Activated CD8-positive, alpha-beta memory T cell treated with anti-CD3 and anti-CD28 coated beads, Interleukin-2, amount 10 ng/mL, durations not matched to agents 7 days and 5 days (primary cell): ENCODE data around the gene ARHGAP15. TPM values are rescaled to one million over a fixed set of nuclear protein-coding genes. Genes with fewer than 3 reads are reported as not detected.

Experiments used
- ATAC-seq: fragments of 150-1000 bp; cut with Tn5 transposase; one replicate; pipeline ENCODE4 v1.10.0; 2021; ENCODE audit warnings: moderate library complexity
- CTCF ChIA-PET: fragments of 350-600 bp; sonication (Branson Sonifier 250); formaldehyde crosslinking; loops from one replicate; lab custom pipeline; 2021; ENCODE audit warnings: antibody characterized with exemption; lab: Charles Lee
- DNase-seq: peaks from one replicate; pipeline ENCODE4 v3.0.0-alpha.2; 2020
- H3K27ac Mint-ChIP-seq: one replicate; pipeline ENCODE4 v1.8.0; 2021; ENCODE audit warnings: mild to moderate bottlenecking, mixed read lengths
- H3K27me3 Mint-ChIP-seq: one replicate; pipeline ENCODE4 v1.8.0; 2021; ENCODE audit warnings: mixed read lengths
- H3K36me3 Mint-ChIP-seq: one replicate; pipeline ENCODE4 v1.8.0; 2021; ENCODE audit warnings: mild to moderate bottlenecking, mixed read lengths
- H3K4me1 Mint-ChIP-seq: one replicate; pipeline ENCODE4 v1.8.0; 2021; ENCODE audit warnings: mixed read lengths
- H3K4me3 Mint-ChIP-seq: one replicate; pipeline ENCODE4 v1.8.0; 2021; ENCODE audit warnings: mild to moderate bottlenecking, moderate library complexity, mixed read lengths
- H3K9me3 Mint-ChIP-seq: one replicate; pipeline ENCODE4 v1.8.0; 2022; ENCODE audit warnings: low read depth, mixed read lengths
- total RNA-seq, 2 experiments: library from RNA; stranded (reverse); gene quantifications; one replicate each; pipeline ENCODE4 v1.2.3, GENCODE V29; 2021

The ARHGAP15 gene
- total RNA-seq, 2 experiments from 2014 or later, result 101 to 152 TPM

DNA sequence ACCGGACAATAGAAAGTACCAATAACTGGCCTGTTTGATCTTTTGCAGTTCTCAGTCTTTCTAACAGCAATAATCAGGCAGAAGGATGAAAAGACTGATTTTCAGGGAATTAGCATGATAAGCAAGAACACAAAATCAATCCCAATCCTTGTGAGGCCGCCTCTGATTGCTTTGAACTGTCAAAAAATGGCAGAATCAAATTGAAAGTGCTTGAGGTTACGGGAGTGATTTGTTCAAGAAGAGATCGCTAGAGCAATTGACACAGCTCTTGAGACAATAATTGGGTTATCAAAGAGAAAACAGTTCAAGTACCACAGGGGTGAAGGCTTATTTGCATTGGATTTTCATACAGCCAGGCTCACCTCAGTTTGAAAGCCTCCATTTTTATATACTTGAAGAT is 663.4 kb downstream of the ARHGAP15 start:
- ATAC-seq (no peak), DNase-seq (no peak)
- peaks cover 1% of the 10 kb centered on the region for H3K4me1 Mint-ChIP-seq
- CTCF ChIA-PET, result no interaction called here
- H3K36me3 Mint-ChIP-seq, result peaks cover 4% of the 10 kb centered on the region
- no peaks in the 10 kb centered on the region for H3K9me3 Mint-ChIP-seq
- no peak overlapping the region for H3K4me3 Mint-ChIP-seq
- H3K27me3 Mint-ChIP-seq, result peaks cover 25% of the 10 kb centered on the region
- H3K27ac Mint-ChIP-seq, result no peak overlapping the region

DNA sequence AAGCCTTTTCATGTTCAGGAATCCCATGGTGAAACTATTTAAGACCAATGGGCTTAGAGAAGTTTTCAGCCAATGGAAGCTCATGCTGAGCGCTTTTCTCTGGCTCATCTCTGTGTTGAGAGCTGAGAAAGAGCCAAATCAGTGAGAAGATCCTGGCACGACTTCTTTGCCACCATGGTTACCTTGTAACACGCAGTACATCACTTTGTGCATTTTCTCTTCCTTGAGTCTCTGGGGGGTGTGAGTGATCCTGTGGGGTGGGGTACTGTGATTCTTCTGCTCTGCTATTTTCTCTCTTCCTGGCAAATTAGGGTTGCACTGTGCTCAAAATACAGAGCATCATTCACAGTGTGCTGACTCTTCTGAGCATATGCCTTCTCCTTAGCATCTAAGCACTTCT is 664.2 kb downstream of the ARHGAP15 start:
- H3K27me3 Mint-ChIP-seq, result peaks cover 24% of the 10 kb centered on the region
- no peak overlapping the region for H3K4me3 Mint-ChIP-seq
- H3K36me3 Mint-ChIP-seq, result peaks cover 2% of the 10 kb centered on the region
- no peak overlapping the region for H3K27ac Mint-ChIP-seq
- CTCF ChIA-PET, result no interaction called here
- ATAC-seq, result no peak
- H3K9me3 Mint-ChIP-seq, result no peaks in the 10 kb centered on the region
- peaks cover 1% of the 10 kb centered on the region for H3K4me1 Mint-ChIP-seq
- no peak for DNase-seq

DNA sequence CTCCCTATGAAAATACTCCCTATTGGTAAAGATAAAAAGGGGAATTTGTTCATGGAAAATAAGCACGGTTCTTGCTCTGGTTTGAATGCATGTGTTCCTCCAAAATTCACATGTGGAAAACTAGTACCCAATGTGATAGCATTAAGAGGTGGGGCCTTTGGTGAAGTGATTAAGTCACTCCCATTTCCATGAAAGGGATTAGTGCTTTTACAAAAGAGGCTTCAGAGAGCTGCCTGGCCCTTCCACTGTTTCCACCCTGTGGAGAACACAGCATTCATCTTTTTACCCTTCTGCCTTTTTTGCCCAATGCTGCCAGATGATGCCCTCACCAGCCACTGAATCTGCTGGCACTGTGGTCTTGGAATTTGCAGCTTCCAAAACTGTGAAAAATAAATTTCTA is 666.8 kb downstream of the ARHGAP15 start:
- no peak for DNase-seq
- ATAC-seq, result no peak
- Mint-ChIP-seq H3K4me1 (peaks cover 4% of the 10 kb centered on the region), H3K27me3 (peaks cover 4% of the 10 kb centered on the region), H3K36me3 (peaks cover 3% of the 10 kb centered on the region), H3K9me3 (peaks cover 3% of the 10 kb centered on the region), H3K27ac (no peak overlapping the region), H3K4me3 (no peak overlapping the region)
- CTCF ChIA-PET, result no interaction called here

DNA sequence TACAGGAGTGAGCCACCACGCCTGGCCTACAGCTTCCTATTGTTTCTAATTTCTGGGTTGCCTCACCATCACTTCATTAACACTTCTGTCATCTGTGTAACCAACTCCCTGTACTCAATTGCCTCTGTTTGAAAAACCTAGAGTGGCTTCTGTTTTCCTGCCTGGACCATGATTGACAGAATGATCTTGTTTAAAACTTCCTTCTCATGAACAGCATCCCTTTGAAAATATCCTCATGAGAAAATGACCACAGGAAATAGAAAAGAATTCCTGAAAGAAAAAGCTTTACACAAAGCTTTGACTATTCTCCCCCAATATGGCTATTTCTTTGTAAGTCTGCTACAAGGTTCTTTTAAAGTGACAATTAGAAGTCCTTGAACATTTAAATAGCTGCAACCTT is 672.3 kb downstream of the ARHGAP15 start:
- Mint-ChIP-seq H3K4me3 (no peak overlapping the region), H3K9me3 (peaks cover 5% of the 10 kb centered on the region), H3K4me1 (peaks cover 28% of the 10 kb centered on the region), H3K27me3 (no peaks in the 10 kb centered on the region), H3K27ac (no peak overlapping the region), H3K36me3 (peaks cover 6% of the 10 kb centered on the region)
- ATAC-seq (no peak), DNase-seq (no peak)
- CTCF ChIA-PET, result no interaction called here

DNA sequence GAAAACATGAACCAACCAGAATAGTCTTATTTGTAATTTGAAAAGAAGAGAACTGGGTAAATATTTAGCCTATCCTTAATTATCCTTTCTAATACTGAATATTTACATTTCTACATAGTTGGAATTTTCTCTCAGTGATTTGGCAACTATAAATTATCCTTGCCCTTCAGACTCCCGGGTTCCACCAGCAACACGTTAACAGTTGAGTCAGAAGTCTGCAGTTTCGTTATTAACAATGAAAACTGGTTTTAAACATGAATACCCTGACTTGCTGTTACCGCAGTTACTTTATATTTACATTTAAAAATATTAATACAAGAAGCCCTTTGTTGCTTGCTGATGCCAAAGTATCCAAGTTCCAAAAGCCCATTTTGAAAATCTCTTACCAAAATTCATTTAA is 673.0 kb downstream of the ARHGAP15 start:
- peak overlapping the region; percentile 60 for H3K4me3 Mint-ChIP-seq
- peak; percentile 45 for ATAC-seq
- no peak for DNase-seq
- H3K27me3 Mint-ChIP-seq, result no peaks in the 10 kb centered on the region
- peak overlapping the region; percentile 82 for H3K27ac Mint-ChIP-seq
- H3K9me3 Mint-ChIP-seq, result peaks cover 5% of the 10 kb centered on the region
- peaks cover 6% of the 10 kb centered on the region for H3K36me3 Mint-ChIP-seq
- H3K4me1 Mint-ChIP-seq, result peaks cover 27% of the 10 kb centered on the region
- CTCF ChIA-PET, result interaction anchor here (1.7 kb wide), 1 partner anchor 99 kb away, joined by 4 read pairs; no protein-coding TSS in a partner anchor

DNA sequence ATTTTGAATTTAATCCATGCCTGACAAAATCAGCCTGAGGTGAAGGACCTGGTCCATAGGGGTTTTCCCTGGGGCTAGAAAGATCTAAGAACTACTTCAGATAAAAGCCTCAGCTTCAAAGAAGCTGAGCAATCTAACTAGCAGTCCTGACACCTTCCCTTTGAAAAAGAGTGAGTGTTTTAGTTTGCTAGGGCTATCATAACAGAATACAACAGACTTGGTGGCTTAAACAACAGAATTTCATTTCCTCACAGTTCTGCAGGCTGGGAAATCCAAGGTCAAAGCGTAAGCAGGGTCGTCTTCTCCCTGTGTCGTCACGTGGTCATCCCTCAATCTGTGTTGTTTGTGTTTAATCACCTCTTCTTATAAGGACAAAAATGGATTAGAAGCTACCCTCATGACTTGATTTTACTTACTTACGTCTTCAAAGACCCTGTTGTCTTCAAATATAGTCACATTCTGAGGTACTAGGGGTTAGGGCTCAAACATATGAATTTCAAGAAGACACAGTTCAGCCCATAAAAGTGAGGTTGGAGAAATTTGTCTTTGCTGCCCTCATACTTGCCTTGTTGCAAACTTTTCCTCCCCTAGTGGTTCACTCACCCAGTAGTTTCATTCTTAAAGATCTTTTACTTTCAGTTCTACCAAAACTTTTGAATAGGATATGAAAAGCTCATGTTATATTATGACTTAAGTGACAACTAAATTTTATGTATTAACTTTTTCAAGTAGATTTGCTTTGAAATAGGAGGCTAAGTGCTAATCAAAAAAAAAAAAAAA is 673.8 kb downstream of the ARHGAP15 start:
- peak overlapping the region; percentile 60 for H3K4me3 Mint-ChIP-seq
- H3K27ac Mint-ChIP-seq, result peak overlapping the region; percentile 82
- ATAC-seq (peak; percentile 86), DNase-seq (no peak)
- no peaks in the 10 kb centered on the region for H3K27me3 Mint-ChIP-seq
- CTCF ChIA-PET, result interaction anchor here (1.1 to 1.7 kb wide), 3 partner anchors 12 to 692 kb away, joined by 3 to 5 read pairs (median 4); no protein-coding TSS in a partner anchor
- H3K9me3 Mint-ChIP-seq, result peaks cover 5% of the 10 kb centered on the region
- H3K4me1 Mint-ChIP-seq, result peaks cover 26% of the 10 kb centered on the region
- H3K36me3 Mint-ChIP-seq, result peaks cover 6% of the 10 kb centered on the region

DNA sequence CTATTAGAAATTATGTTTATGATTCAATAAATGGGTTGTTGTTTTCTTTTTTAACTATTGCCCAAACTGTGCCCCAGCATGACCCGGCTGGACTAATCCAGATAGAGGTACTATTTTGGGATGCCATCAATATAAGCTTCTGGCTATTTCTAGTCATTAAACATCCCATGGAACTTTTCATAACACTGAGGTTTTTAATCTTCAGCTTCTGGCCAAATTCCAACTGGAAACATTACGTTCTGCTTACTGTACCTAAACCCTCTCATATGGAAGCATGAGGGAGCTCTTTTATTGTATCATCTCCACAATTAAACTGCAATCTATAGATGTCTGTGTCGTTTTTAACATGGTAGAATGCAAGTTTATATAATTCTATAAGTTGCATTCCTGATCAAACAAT is 674.7 kb downstream of the ARHGAP15 start:
- Mint-ChIP-seq H3K9me3 (peaks cover 3% of the 10 kb centered on the region), H3K4me1 (peaks cover 26% of the 10 kb centered on the region), H3K36me3 (peaks cover 5% of the 10 kb centered on the region), H3K4me3 (no peak overlapping the region), H3K27ac (no peak overlapping the region), H3K27me3 (no peaks in the 10 kb centered on the region)
- DNase-seq (no peak), ATAC-seq (no peak)
- CTCF ChIA-PET, result interaction anchor here (1.1 to 1.7 kb wide), 3 partner anchors 11 to 693 kb away, joined by 3 to 5 read pairs (median 4); no protein-coding TSS in a partner anchor

DNA sequence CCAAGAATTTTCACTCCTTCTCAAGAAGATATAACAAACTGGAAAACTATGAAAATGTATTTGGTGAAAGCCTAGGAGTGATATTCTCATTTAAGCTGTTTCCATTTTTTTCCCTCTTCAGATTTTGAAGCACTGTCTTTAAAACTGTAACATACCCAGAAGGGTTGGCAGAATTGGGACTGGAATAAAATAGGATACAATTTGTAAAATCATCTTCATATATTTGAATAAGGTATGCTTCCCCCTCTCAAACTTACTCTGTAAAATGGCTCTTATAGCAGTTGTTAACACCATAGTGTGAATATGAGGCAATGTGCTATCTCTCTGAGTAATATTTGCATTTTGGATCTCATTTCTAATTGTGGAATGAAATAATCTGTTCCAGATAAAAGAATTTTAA is 676.4 kb downstream of the ARHGAP15 start:
- CTCF ChIA-PET, result interaction anchor here (1.4 kb wide), 1 partner anchor 24 kb away, joined by 3 read pairs; no protein-coding TSS in a partner anchor
- no peak overlapping the region for H3K27ac Mint-ChIP-seq
- no peak for DNase-seq
- ATAC-seq, result no peak
- H3K9me3 Mint-ChIP-seq, result peaks cover 3% of the 10 kb centered on the region
- H3K4me1 Mint-ChIP-seq, result peaks cover 24% of the 10 kb centered on the region
- H3K27me3 Mint-ChIP-seq, result no peaks in the 10 kb centered on the region
- H3K36me3 Mint-ChIP-seq, result peaks cover 6% of the 10 kb centered on the region
- H3K4me3 Mint-ChIP-seq, result no peak overlapping the region

DNA sequence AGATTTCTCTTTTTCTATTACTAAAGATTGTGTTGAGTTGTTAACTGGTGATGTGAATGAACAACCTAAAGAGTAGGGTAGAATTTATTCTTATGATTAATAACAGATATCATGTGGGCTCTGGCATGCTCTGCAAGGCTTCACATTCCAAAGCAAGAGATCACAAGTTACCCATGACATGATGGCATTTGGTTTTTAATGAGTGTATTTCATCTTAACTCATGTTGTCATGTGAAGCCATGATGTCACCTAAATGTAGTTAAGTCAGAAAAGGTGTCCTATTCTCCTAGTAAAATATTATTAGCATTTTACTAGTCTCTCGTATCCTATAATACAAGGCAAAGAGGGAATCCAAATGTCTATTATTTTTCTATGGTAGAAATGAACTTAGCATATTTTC is 678.0 kb downstream of the ARHGAP15 start:
- Mint-ChIP-seq H3K4me3 (no peak overlapping the region), H3K27ac (no peak overlapping the region), H3K27me3 (no peaks in the 10 kb centered on the region), H3K9me3 (peaks cover 3% of the 10 kb centered on the region), H3K36me3 (peaks cover 9% of the 10 kb centered on the region), H3K4me1 (peaks cover 21% of the 10 kb centered on the region)
- CTCF ChIA-PET, result no interaction called here
- ATAC-seq (no peak), DNase-seq (no peak)

DNA sequence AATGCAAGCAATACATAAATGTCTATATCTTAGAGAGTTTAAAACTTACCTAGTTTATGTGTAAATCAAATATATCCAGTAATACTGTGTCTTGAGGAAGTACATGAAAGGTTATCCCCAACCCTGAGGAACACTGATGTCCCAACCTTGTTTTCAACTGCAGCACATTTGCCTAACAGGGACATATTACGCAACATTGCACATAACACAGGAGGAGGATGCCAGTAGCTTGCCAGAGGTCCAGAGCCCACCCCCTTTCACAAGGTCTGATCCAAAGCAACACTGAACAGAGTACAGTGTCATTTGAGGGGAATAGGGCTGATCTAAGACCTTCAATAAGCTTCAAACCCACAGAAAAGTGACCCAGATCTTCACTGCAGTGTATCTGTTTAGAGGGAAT is 678.5 kb downstream of the ARHGAP15 start:
- peaks cover 3% of the 10 kb centered on the region for H3K9me3 Mint-ChIP-seq
- peaks cover 16% of the 10 kb centered on the region for H3K4me1 Mint-ChIP-seq

DNA sequence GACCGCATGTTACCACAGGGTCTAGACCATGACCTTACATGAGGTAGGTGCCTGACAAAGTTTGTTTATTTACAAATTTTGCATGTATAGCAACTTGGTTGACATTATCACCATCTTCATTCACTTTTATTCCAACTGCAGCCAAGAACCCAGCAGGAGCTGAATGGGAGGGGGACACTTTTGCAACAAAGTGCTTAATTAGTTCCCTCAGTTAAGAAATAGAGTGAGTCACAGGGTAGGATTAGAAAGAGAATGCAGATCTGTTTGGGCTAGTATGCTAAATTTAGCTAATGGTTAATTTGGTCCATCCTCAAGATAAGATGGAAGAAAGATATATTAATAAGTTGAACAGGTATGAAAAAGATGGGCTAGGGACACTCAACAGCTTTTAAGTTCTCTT is 678.9 kb downstream of the ARHGAP15 start:
- no peaks in the 10 kb centered on the region for H3K27me3 Mint-ChIP-seq
- peaks cover 11% of the 10 kb centered on the region for H3K4me1 Mint-ChIP-seq
- CTCF ChIA-PET, result interaction anchor here (1.3 kb wide), 1 partner anchor 77 kb away, joined by 3 read pairs; no protein-coding TSS in a partner anchor
- no peak overlapping the region for H3K27ac Mint-ChIP-seq
- no peak overlapping the region for H3K4me3 Mint-ChIP-seq
- peaks cover 3% of the 10 kb centered on the region for H3K9me3 Mint-ChIP-seq
- peaks cover 9% of the 10 kb centered on the region for H3K36me3 Mint-ChIP-seq
- DNase-seq (no peak), ATAC-seq (no peak)

More for the DNA sequence above, 678.5 kb downstream of the ARHGAP15 start:
- no peak for DNase-seq
- Mint-ChIP-seq H3K27ac (no peak overlapping the region), H3K4me3 (no peak overlapping the region), H3K36me3 (peaks cover 9% of the 10 kb centered on the region), H3K27me3 (no peaks in the 10 kb centered on the region)
- CTCF ChIA-PET, result interaction anchor here (1.3 kb wide), 1 partner anchor 77 kb away, joined by 3 read pairs; no protein-coding TSS in a partner anchor
- no peak for ATAC-seq

DNA sequence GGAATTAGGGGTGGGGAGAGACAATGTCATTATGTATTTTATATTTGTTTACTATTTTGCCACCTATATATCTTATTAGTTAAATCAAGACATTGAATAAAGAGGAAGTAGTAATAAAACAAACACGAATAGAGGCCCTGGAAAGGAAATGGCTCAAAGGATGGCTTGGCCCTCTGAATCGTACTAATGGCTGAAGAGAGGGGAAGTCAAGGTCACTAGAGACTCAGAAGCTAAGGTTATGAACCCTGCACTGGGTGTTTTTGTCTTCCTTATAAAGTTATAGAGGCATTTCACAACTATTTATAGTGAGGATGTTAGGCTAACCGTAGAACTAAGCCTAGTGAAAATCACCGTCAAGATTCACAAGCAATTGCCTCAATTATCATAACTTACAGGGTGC is 685.9 kb downstream of the ARHGAP15 start:
- Mint-ChIP-seq H3K27ac (no peak overlapping the region), H3K27me3 (peaks cover 1% of the 10 kb centered on the region)
- CTCF ChIA-PET, result interaction anchor here (0.9 kb wide), 1 partner anchor 11 kb away, joined by 5 read pairs; no protein-coding TSS in a partner anchor

DNA sequence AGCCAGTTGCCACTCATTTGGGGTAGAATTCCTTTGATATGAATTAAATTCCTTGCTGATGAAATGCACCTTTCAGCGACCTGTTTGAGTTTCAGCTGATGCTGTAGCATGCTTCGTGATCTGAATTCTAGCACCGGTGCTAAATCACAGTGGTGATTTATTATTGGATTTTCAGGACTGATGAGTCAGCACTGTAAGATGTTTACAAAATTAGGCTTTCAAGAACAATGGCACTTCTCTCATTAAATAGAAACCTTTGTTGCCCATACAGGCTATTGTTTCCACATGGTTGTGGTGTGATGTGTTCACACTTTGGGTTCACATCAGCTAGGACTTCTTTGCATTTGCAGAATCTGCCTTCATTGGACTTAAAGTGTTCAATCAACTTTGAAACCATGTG is 687.7 kb downstream of the ARHGAP15 start:
- peaks cover under 1% of the 10 kb centered on the region for H3K4me1 Mint-ChIP-seq
- no peak overlapping the region for H3K4me3 Mint-ChIP-seq
- H3K27ac Mint-ChIP-seq, result no peak overlapping the region
- no peaks in the 10 kb centered on the region for H3K9me3 Mint-ChIP-seq
- peaks cover 1% of the 10 kb centered on the region for H3K36me3 Mint-ChIP-seq
- no peak for DNase-seq
- H3K27me3 Mint-ChIP-seq, result peaks cover 9% of the 10 kb centered on the region
- CTCF ChIA-PET, result no interaction called here
- ATAC-seq, result no peak

More for the DNA sequence above, 685.9 kb downstream of the ARHGAP15 start:
- ATAC-seq, result no peak
- H3K4me3 Mint-ChIP-seq, result no peak overlapping the region
- peaks cover 4% of the 10 kb centered on the region for H3K36me3 Mint-ChIP-seq
- no peaks in the 10 kb centered on the region for H3K9me3 Mint-ChIP-seq
- no peak for DNase-seq
- H3K4me1 Mint-ChIP-seq, result peaks cover 5% of the 10 kb centered on the region
